Astrocyte of the cerebellum (primary cell): ENCODE results near the gene SOBP.
A peak's percentile ranks its signal among the peaks of the same experiment; 100 is the strongest.

Experiments used
- DNase-seq: peaks from one replicate; pipeline ENCODE4 v3.0.0-alpha.2; 2011; ENCODE audit warnings: low read depth
- H3K4me3 ChIP-seq: 2 replicates; pipeline ENCODE4 v1.5.1; 2011; ENCODE audit warnings: mild to moderate bottlenecking, low read depth, low read length, moderate library complexity
- in situ Hi-C: cut with HindIII; loops from 2 replicates; pipeline ENCODE4 v1.10.0; 2017; ENCODE audit warnings: low sequenced_read_pairs
- TF ChIP-seq, protein P1 (sequence below): IDR thresholded peaks from 2 replicates; pipeline ENCODE4 v1.5.1; 2012; ENCODE audit warnings: low read length, low read depth, moderate library complexity, mild to moderate bottlenecking; ENCODE audit errors: missing control alignments

SOBP gene

GRCh38 chr6:107495971-107496370, 6.1 kb downstream of the SOBP start:
- no peak overlapping the region for H3K4me3 ChIP-seq
- DNase-seq, result no peak
- in situ Hi-C loops, result no loop called here
- TF ChIP-seq, protein P1, sequence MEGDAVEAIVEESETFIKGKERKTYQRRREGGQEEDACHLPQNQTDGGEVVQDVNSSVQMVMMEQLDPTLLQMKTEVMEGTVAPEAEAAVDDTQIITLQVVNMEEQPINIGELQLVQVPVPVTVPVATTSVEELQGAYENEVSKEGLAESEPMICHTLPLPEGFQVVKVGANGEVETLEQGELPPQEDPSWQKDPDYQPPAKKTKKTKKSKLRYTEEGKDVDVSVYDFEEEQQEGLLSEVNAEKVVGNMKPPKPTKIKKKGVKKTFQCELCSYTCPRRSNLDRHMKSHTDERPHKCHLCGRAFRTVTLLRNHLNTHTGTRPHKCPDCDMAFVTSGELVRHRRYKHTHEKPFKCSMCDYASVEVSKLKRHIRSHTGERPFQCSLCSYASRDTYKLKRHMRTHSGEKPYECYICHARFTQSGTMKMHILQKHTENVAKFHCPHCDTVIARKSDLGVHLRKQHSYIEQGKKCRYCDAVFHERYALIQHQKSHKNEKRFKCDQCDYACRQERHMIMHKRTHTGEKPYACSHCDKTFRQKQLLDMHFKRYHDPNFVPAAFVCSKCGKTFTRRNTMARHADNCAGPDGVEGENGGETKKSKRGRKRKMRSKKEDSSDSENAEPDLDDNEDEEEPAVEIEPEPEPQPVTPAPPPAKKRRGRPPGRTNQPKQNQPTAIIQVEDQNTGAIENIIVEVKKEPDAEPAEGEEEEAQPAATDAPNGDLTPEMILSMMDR, result no peak

GRCh38 chr6:107496892-107497684, 7.2 kb downstream of the SOBP start:
- TF ChIP-seq, protein P1, result no peak
- DNase-seq, result no peak
- no peak overlapping the region for H3K4me3 ChIP-seq
- in situ Hi-C loops, result no loop called here

DNA sequence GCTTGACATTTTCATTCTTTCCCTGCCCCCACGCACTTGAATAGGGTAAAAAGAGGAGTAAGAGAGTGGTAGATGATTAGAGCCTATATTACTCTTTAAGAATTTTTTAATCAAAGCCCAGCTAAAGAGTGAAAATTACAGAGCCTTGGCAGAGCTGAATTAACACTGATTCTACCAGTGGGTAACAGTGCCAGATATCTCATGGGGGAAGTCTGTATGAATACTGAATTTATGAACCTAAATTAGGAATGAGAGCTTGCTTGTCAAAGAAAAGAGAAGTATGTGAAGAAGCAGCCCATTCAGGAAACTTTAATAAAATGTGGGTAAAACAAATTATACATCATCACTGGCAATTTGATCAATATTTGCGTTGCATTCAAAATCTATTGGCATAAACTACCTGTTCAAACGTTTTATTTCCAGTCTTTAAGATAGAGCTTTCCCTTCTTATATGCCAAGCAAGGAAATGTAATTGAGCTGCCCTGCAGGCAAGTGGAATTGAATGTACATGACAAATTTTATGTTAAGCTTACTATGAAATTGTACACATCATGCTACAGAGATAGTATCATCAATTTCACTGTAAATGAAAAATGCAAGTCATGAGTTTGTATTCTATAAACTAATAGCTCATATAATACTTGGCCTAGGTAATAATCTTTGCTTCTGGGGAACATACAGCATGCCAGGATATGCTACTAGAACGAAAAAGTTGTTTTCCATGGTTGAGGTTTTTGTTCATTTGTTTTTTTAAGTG, 14.5 kb downstream of the SOBP start:
- H3K4me3 ChIP-seq, result no peak overlapping the region
- TF ChIP-seq, protein P1, result no peak
- DNase-seq, result no peak
- in situ Hi-C loops, result no loop called here

- in situ Hi-C loops, result no loop called here
- DNase-seq, result no peak
- H3K4me3 ChIP-seq, result no peak overlapping the region
- TF ChIP-seq, protein P1, result no peak
These were observed 16.2 kb downstream of the SOBP start for GRCh38 chr6:107506145-107506544.

DNA sequence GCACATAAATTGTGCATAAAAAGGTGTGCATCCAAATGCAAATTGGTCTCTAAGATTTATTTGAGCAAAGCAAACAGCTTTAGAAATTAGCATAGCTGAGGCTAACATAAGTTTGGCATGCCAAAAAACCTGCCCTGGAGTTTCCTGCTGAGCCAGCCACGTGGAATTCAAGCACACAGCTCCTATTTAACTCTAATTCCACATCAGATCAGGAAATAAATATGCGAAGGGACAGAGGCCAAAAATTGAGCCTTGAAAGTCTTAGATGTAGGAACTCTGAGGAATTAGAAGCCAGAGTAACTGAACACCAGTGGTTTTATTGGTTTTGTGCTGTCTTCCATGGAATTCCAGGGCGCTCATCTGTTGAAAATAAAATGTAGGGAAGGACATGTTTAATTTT, 19.6 kb downstream of the SOBP start:
- TF ChIP-seq, protein P1, result no peak
- in situ Hi-C loops, result no loop called here
- H3K4me3 ChIP-seq, result no peak overlapping the region
- DNase-seq, result peak; percentile 81

GRCh38 chr6:107510108-107510507, 20.2 kb downstream of the SOBP start:
- no peak for DNase-seq
- H3K4me3 ChIP-seq, result no peak overlapping the region
- in situ Hi-C loops, result no loop called here
- TF ChIP-seq, protein P1, result no peak
